ENCODE measurements around the gene ADGRG7. TPM values are rescaled to one million over a fixed set of nuclear protein-coding genes. Genes with fewer than 3 reads are reported as not detected.

The ADGRG7 gene
- total RNA-seq, 6 experiments from 2014 or later, result not detected

GRCh38 chr3:100710261-100710968, 101.0 kb downstream of the ADGRG7 start:
- peaks cover 41% of the 10 kb centered on the region for H3K36me3 Mint-ChIP-seq (ENCODE audit: low read depth)
- DNase-seq, result peak; percentile 70
- peak overlapping the region; percentile 89 for H3K27ac Mint-ChIP-seq
- peak; percentile 58; the same call in 1 of the 2 replicates for TF ChIP-seq CTCF (IDR thresholded peaks at IDR 0.05)
- no peaks in the 10 kb centered on the region; the same call in 1 of the 2 replicates for H3K9me3 Mint-ChIP-seq
- H3K27me3 Mint-ChIP-seq (ENCODE audit: insufficient read depth), result no peaks in the 10 kb centered on the region
- H3K4me1 Mint-ChIP-seq (ENCODE audit: low read depth), result peaks cover 62% of the 10 kb centered on the region
- peak overlapping the region; percentile 95 for H3K4me3 Mint-ChIP-seq

DNA sequence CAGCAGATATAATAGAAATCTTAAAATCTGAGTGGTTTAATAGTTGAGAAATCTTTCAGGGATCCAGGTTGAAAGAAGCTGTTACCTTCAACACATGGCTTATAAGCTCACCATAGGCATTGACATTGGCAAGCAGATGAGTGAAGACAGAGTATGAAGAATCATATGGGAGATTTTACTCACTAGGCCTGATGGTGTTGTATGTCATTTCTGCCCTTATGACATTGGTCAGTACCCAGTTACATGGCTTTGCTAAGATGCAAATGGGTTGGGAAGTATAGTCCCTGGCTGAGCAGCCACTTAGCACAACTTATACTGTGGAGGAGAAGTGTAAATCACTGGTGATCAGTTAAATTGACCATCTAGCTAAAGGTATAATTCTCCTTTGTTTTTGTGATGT, 105.8 kb downstream of the ADGRG7 start:
- Mint-ChIP-seq H3K27ac (no peak overlapping the region), H3K4me1 (ENCODE audit: low read depth) (peaks cover 78% of the 10 kb centered on the region), H3K27me3 (ENCODE audit: insufficient read depth) (no peaks in the 10 kb centered on the region), H3K4me3 (no peak overlapping the region), H3K9me3 (no peaks in the 10 kb centered on the region), H3K36me3 (ENCODE audit: low read depth) (peaks cover 58% of the 10 kb centered on the region)
- TF ChIP-seq CTCF (IDR thresholded peaks at IDR 0.05), result no peak
- no peak for DNase-seq

GRCh38 chr3:100717063-100717462, 107.7 kb downstream of the ADGRG7 start:
- Mint-ChIP-seq H3K27me3 (ENCODE audit: insufficient read depth) (no peaks in the 10 kb centered on the region), H3K36me3 (ENCODE audit: low read depth) (peaks cover 45% of the 10 kb centered on the region), H3K27ac (peak overlapping the region; percentile 3; the same call in 1 of the 2 replicates), H3K4me1 (ENCODE audit: low read depth) (peaks cover 60% of the 10 kb centered on the region), H3K4me3 (no peak overlapping the region), H3K9me3 (no peaks in the 10 kb centered on the region)
- DNase-seq, result no peak
- TF ChIP-seq CTCF (IDR thresholded peaks at IDR 0.05), result no peak

DNA sequence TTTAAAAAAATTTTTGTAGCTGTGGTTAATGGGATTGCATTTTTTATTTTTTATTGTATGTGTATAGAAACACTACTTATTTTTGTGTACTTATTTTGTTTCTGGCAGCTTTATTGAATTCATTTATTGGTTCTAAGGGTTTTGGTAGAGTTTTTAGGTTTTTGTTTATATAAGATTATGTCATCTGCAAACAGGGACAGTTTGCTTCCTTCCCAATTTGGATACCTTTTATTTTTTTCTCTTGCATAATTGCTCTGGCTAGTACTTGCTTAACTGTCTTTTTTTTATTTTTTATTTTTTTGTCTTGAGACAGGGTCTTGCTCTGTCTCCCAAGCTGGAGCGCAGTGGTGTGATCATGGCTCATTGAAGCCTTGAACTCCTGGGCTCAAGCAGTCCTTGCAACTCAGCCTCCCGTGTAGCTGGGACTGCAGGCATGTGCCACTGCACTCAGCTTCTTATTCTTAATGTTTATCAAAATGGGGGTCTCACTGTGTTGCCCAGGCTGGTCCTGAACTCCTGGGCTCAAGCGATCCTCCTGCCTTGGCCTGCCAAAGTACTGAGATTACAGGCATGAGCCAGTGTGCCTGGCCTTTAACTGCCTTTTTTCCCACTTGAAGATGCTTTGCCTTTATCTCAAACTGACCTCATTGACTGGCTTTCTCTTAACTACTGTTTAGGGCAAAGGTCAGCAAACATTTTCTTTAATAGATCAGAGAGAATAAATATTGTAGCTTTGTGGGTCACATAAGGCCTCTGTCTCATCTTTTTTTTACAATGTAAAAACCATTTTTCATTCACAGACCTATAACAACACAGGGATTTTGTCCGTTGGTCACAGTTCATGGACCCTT, 108.5 kb downstream of the ADGRG7 start:
- TF ChIP-seq CTCF (IDR thresholded peaks at IDR 0.05), result no peak
- H3K36me3 Mint-ChIP-seq (ENCODE audit: low read depth), result peaks cover 46% of the 10 kb centered on the region
- no peak overlapping the region for H3K27ac Mint-ChIP-seq
- DNase-seq, result no peak
- H3K4me1 Mint-ChIP-seq (ENCODE audit: low read depth), result peaks cover 52% of the 10 kb centered on the region
- no peaks in the 10 kb centered on the region for H3K9me3 Mint-ChIP-seq
- H3K27me3 Mint-ChIP-seq (ENCODE audit: insufficient read depth), result no peaks in the 10 kb centered on the region
- no peak overlapping the region for H3K4me3 Mint-ChIP-seq

GRCh38 chr3:100719136-100719535, 109.7 kb downstream of the ADGRG7 start:
- peak overlapping the region; percentile 53 for H3K27ac Mint-ChIP-seq
- DNase-seq, result peak; percentile 39
- H3K4me1 Mint-ChIP-seq (ENCODE audit: low read depth), result peaks cover 43% of the 10 kb centered on the region
- TF ChIP-seq CTCF (IDR thresholded peaks at IDR 0.05), result no peak
- H3K36me3 Mint-ChIP-seq (ENCODE audit: low read depth), result peaks cover 38% of the 10 kb centered on the region
- H3K9me3 Mint-ChIP-seq, result no peaks in the 10 kb centered on the region
- no peaks in the 10 kb centered on the region for H3K27me3 Mint-ChIP-seq (ENCODE audit: insufficient read depth)
- peak overlapping the region; percentile 44 for H3K4me3 Mint-ChIP-seq
